NCI-H510A (cell line): Measurements from ENCODE around the gene DNAAF9.
"Not testable (repeated sequence)": the region's sequence is repeated elsewhere in the genome, so short reads cannot be mapped to it uniquely, and the experiment has no call there.

Experiments
- DNase-seq: peaks from one replicate; lab custom pipeline; 2025; lab: John Stamatoyannopoulos, UW

DNAAF9 gene

GRCh38 chr20:3407040-3407770, at the start of gene DNAAF9:
DNAAF9 (minus strand) TSS chr20:3407669; CDS start chr20:3407557, 112 bp downstream.
- DNase-seq: peak; percentile 62

DNA sequence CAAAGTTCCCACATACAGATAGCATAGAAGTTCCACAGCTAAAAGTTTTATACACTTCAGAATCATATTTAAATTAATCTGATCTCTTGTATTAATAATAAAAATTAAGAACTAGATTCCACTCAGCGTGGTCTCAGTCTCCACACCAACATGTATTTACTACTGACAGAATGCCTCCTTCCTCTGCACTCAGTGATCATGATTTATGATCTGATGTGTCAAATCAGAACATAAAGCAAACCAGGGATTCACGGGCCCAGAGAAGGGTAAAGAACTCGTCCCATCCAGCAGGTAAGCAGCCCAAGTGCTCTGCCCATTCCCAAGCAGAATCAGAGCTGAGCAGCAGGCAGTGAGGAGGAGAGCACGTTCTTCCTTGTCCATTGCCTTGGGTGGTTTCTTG, 49.2 kb upstream of the DNAAF9 start:
- no peak for DNase-seq

DNA sequence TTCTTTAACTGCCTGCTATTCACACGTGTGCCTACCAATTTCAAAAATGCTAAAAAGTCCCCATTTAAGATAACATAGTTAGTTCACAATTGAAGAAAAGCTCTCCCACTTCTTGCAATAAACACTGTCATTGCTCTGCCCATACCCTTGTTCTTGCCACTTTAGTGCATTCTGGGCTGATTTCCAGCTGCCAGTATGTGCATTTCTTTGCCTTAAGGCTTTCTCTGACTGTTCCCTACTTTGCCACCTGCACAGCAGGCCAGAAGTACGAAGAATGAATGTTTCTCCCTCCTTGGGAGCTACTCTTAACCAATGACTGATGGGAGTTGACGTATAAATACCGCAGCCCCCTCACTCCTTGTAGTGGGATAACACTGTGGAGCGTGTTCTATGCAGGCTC, 47.4 kb upstream of the DNAAF9 start:
- no peak for DNase-seq

DNA sequence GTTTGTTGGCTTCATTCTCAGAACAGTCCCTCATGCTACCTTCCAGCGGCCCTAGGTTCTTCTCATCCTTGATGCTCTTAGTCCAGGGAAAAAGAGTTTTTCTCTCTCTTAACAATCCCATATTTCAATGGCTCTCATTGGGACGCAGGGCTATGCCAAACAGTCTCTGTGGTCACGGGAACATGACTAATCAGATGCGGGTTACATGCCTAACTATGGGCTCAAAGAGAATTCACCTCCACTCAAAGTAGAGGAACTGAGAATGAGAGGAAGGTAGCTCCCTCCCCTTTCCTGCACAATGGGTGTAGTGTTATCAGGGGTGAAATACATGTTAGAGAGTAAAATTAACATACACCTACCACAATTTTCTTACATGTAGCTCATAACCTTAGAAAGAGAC, 45.2 kb upstream of the DNAAF9 start:
- DNase-seq: no peak

DNA sequence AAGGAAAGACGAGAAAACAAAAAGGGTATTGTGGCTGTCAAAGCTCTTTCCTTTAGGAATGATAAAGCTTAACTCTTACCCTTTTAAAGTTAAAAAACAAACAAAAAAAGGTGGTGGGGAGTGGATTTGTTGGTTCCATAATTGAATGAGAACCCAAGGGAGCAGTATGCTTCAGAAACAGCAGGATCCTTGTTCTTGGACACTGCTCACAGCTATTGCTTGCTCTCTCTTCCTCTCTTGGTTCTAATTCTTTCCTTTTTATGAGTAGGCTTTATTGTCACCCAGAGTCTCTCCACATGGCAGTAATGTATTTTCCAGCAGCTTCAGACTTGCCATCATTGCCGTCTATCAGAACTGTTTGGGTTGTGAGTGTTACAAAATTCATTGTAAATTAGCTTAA, 44.7 kb upstream of the DNAAF9 start:
- no peak for DNase-seq

DNA sequence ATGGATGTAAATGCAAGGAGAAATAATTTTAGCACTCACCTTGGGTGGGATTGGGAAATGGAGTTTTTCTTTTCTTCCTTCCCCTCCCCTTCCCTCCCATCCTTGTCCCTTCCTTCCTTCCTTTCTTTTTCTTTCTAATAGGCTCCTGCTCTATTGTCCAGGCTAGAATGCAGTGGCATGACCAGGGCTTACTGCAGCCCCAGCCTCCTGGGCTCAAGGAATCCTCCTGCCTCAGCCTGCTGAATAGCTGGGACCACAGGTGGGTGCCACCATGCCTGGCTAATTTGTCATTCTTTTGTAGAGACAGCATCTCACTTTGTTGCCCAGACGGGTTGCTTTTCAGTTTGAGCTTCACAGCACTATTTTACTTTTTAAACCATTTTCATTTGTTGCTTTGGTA, 41.9 kb upstream of the DNAAF9 start:
- no peak for DNase-seq

DNA sequence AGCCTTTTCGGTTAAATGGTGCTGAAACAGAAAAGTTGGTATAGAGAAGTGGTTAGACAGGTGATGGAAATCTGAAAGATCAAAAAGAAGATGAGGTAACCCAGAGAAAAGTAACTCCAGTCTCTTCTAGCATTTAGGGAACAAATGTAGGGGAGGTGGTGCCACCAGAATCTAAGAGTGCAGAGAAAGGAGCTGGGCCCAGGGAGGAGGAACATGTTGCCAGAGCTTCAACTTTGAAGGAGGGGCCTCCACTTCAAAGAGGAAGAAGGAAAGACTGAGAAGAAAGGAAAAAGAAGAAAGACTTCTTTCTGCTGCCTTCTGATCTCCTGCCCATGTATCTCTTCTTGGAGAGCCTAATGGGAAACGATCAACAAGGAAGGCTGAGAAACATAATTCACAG, 39.9 kb upstream of the DNAAF9 start:
- no peak for DNase-seq

- DNase-seq: no peak
Observed at GRCh38 chr20:3446779-3447178, 39.3 kb upstream of the DNAAF9 start.

GRCh38 chr20:3436864-3437574, 29.6 kb upstream of the DNAAF9 start:
- DNase-seq: no peak

- no peak for DNase-seq
Observed at GRCh38 chr20:3434232-3434631, 26.8 kb upstream of the DNAAF9 start.

DNA sequence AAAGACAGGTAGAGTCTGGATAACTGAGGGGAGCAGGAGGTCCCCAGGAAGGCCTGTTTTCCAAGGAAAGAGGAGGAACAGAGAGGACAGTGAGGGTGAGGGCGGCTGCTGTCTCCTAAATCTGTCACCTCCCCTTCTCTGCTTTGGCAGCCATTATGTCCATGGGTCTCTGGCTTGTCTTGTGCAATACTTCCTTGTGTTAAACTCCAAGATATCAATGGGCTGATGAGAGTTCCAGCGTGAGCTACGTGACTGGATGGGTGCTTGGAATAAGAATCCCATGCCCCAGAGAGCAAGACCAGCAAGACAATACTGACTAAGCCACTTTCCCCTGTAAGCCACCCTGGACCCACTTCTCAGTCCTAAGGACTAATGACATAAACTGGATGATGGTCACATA, 26.3 kb upstream of the DNAAF9 start:
- no peak for DNase-seq

DNA sequence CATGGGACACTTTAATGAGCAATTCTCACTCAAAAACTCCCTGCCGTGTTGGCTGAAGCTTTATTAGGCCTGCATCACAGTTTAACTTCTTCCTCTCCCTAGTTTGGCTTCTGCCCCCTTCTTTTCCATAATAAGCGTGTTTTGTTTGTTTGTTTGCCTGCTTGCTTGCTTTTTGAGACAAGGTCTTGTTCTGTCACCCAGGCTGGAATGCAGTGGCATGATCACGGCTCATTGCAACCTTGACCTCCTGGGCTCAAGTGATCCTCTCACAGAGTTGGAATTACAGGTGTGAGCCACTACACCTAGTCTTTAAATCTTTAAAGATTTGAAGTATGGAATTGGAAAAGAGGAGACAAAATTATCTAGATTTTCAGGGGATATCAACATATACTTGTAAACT, 25.4 kb upstream of the DNAAF9 start:
- DNase-seq: no peak

GRCh38 chr20:3431109-3431508, 23.6 kb upstream of the DNAAF9 start:
- DNase-seq: no peak

DNA sequence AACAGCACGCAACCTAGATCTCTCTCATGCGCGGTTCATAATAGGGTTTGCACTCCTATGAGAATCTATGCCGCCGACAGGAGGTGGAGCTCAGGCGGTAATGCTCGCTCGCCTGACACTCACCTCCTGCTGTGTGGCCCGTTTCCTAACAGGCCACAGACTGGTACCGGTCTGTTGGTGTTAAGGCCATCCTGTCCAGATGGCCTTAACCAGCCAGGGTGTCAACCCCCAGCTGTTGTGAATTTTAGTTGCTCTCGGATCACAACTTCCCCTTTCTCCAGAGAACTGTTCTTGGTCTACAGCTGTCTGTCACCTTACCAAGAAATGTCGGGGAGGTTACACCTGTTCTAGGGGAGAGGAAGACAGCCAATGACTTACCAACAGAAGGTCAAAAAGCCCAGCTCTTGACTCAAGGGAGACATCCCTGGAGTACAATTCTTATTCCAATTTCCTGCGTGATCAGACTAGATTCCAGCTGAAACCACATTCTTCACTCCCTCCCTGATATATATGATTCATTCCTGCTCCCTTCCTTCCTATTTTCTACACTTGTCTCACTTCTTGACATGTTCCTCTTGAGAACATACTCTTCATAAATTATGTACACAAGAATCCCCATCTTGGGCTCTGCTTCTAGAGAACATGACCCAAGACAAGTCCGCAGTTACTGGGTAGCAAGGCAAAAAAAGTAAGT, 23.1 kb upstream of the DNAAF9 start:
- no peak for DNase-seq

GRCh38 chr20:3426766-3427165, 19.3 kb upstream of the DNAAF9 start:
- DNase-seq: not testable (repeated sequence)

GRCh38 chr20:3423126-3423525, 15.7 kb upstream of the DNAAF9 start:
- DNase-seq: no peak

DNA sequence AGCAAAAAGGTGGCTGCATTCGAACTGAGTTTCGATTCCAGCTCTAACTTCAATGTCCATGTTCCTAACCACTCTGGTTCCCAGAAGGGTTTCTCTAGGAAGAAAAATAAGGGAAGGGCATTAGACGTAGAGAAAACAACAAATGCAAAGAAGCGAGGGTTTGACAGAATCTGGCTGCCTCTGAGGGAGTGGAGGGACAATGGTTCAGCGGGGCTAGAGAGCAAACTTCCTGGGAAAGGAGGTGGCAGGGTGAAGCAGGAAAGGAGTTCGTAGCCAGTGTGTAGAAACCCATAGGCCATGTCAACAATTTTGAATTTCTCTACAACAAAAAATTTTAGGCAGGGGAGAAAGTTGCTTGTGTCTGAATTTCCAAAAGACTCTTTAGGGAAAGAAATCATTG, 14.5 kb upstream of the DNAAF9 start:
- DNase-seq: no peak

- peak; percentile 15 for DNase-seq
Observed at GRCh38 chr20:3420211-3420707, 12.8 kb upstream of the DNAAF9 start.

DNA sequence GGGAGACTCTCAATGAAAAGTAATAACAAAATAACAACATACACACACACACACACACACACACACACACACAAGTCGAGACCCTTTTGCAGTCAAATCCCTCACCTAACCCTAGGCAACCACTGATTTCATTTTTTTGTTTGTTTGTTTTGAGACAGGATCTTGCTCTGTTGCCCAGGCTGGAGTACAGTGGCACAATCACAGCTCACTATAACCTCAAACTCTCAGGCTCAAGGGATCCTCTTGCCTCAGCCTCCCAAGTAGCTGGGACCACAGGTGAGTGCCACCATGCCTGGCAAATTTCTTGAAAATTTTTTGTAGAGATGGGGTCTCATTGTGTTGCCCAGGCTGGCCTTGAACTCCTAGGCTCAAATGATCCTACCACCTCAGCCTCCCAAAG, 10.7 kb upstream of the DNAAF9 start:
- DNase-seq: not testable (repeated sequence)

DNA sequence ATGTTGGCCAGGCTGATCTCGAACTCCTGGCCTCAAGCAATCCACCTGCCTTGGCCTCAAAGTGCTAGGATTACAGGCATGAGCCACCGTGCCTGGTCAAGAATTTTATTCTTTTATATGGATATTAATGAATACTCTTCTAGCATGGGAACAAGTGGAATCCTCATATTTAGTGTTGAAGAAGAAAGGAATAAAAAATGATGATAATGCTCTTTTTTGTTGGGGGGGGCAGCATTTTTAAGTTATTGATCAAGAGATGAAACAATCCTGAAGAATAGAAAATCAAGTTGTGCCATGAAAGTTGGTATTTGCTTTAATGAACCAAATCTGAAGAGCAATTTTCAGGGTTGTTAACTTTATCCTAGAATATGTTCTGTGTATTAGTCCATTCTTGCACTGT, 6.7 kb upstream of the DNAAF9 start:
- no peak for DNase-seq

DNA sequence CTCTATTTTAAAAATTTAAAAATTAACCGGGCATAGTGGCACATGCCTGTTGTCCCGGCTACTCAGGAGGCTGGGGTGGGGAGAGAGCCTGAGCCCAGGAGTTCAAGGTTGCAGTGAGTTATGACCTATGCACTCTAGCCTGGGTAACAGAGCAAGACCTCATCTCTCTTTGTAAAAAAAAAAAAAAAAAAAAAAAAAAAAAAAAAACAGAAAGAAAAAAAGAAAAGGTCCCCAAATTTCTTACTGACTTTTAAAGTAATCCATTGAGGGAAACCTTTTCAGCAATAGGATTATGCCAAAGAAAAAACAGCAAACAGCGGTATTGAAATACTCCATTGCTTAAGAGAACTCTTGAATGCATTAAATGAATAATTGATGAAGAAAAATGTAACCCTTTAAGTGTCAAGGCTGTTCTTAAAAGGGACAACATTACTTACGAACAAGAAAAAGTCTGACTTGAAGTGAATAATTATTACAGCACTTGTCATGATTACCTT, 6.0 kb upstream of the DNAAF9 start:
- no peak for DNase-seq

GRCh38 chr20:3412600-3413392, 5.3 kb upstream of the DNAAF9 start:
- DNase-seq: no peak
